Activated CD4-positive, alpha-beta T cell treated with anti-CD3 and anti-CD28 coated beads, Interleukin-2, amount 50 U/mL, for 48 hours (primary cell): Measurements from ENCODE around the gene HAGHL.

ENCODE experiments used
- DNase-seq, 2 experiments: peaks; one replicate each; pipeline ENCODE4 v3.0.0-alpha.2; 2020

The HAGHL gene

GRCh38 chr16:776824-777223 is 49.9 kb downstream of the HAGHL start:
- no peak for DNase-seq

- no peak for DNase-seq
Measured at GRCh38 chr16:777826-778225, 50.9 kb downstream of the HAGHL start.

DNA sequence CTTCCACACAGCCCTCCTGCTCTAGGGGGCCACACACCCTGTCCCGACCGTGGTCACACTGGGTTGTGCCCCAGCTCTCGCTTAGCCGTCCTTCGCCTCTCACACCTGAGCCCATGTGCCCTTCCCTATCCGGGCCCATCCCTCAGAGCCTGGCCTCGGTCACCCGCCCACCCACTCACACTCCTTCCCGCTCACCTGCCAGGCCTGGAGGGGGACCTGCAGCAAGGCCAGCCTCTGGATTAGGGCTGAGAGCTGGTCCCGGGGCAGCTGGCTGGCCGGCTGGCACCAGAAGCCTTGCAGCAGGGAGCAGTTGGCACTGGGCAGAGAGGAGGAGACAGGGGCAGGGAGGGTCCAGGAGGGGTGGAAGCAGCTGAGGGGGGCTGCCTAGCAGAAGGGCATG is 51.5 kb downstream of the HAGHL start:
- DNase-seq, result no peak

- DNase-seq, result no peak
Measured at GRCh38 chr16:778909-779527, 52.1 kb downstream of the HAGHL start.
